Panc1 (cell line): ENCODE results near the gene SPA17. TPM values are rescaled to one million over a fixed set of nuclear protein-coding genes. Genes with fewer than 3 reads are reported as not detected.

ENCODE experiments used
- ATAC-seq: fragments of 200-7000 bp; cut with Tn5 transposase; 2 replicates; pipeline ENCODE4 v1.9.1; 2020; ENCODE audit warnings: mild to moderate bottlenecking, moderate library complexity
- BruUV-seq: library from RNA; stranded (reverse); fragments of 400-500 nt; replicated peaks from 2 replicates; lab custom pipeline; 2021; lab: Mats Ljungman, UMichigan
- CTCF ChIA-PET: fragments of 300-600 bp; sonication (Branson Sonifier 250); formaldehyde crosslinking; loops from one replicate; lab custom pipeline; 2022; ENCODE audit warnings: antibody characterized with exemption; lab: Charles Lee
- POLR2A ChIA-PET: fragments of 300-600 bp; sonication (Branson Sonifier 250); formaldehyde crosslinking; loops from one replicate; lab custom pipeline; 2022; ENCODE audit warnings: antibody characterized with exemption; lab: Charles Lee
- DNase-seq: peaks from one replicate; pipeline ENCODE4 v3.0.0-alpha.2; 2010; ENCODE audit warnings: low read depth, low spot score
- H3K27ac ChIP-seq: 2 replicates; pipeline ENCODE4 v1.5.1; 2011; ENCODE audit warnings: mild to moderate bottlenecking, low read length, inconsistent platforms
- H3K27me3 ChIP-seq: fragments of 200-500 bp; sonication (Bioruptor generic); 2 replicates; pipeline ENCODE4 v1.6.0; 2014; ENCODE audit warnings: low read length, inconsistent platforms; ENCODE audit not compliant: control insufficient read depth, insufficient read depth
- H3K36me3 ChIP-seq: fragments of 200-500 bp; sonication (Bioruptor generic); 2 replicates; pipeline ENCODE4 v1.5.1; 2014; ENCODE audit warnings: inconsistent platforms, mild to moderate bottlenecking, low read length, moderate library complexity; ENCODE audit not compliant: control insufficient read depth, insufficient read depth
- H3K4me1 ChIP-seq: 2 replicates; pipeline ENCODE4 v1.5.1; 2011; ENCODE audit warnings: inconsistent platforms, mild to moderate bottlenecking, low read length, moderate library complexity; ENCODE audit not compliant: control insufficient read depth, insufficient read depth
- H3K4me3 ChIP-seq, 2 experiments: 2 replicates each; pipeline ENCODE4 v1.5.1; 2011 to 2012; ENCODE audit warnings: low read depth in 2 of 2, low read length in 2 of 2, mild to moderate bottlenecking in 2 of 2, inconsistent platforms in 1 of 2, moderate library complexity in 1 of 2
- H3K9me3 ChIP-seq: fragments of 200-500 bp; sonication (Bioruptor generic); 2 replicates; pipeline ENCODE4 v1.5.1; 2014; ENCODE audit warnings: low read depth, mild to moderate bottlenecking, inconsistent platforms, low read length, moderate library complexity; ENCODE audit not compliant: control insufficient read depth, insufficient read depth
- POLR2AphosphoS5 ChIP-seq: IDR thresholded peaks from 2 replicates; pipeline ENCODE4 v1.6.1; 2012; ENCODE audit warnings: mild to moderate bottlenecking, low read depth, low read length, moderate library complexity
- REST ChIP-seq, 2 experiments: IDR thresholded peaks; 2 replicates each; pipeline ENCODE4 v1.6.1; 2011 to 2012; ENCODE audit warnings: low read depth in 2 of 2, control low read depth in 1 of 2, low read length in 1 of 2, mild to moderate bottlenecking in 1 of 2, moderate library complexity in 1 of 2; ENCODE audit not compliant: insufficient read depth in 1 of 2
- SIN3A ChIP-seq: IDR thresholded peaks from 2 replicates; pipeline ENCODE4 v1.6.1; 2012; ENCODE audit warnings: low read depth, mild to moderate bottlenecking, low read length, moderate library complexity, borderline replicate concordance; ENCODE audit not compliant: insufficient read depth
- TCF7L2 ChIP-seq: IDR thresholded peaks from 2 replicates; pipeline ENCODE4 v1.6.1; 2011; ENCODE audit warnings: mild to moderate bottlenecking, low read depth, low read length, inconsistent platforms
- in situ Hi-C: cut with HindIII; loops from 2 replicates; pipeline ENCODE4 v1.10.0; 2016; ENCODE audit warnings: low sequenced_read_pairs, low pct_unique_long_range_greater_than_20kb
- intact Hi-C: fragments of 100-400 bp; cut with micrococcal nuclease; formaldehyde crosslinking; loops from one replicate; pipeline ENCODE4 v1.10.0; 2022; ENCODE audit not compliant: unreplicated experiment
- total RNA-seq: library from RNA; stranded (reverse); gene quantifications from one replicate; pipeline ENCODE4 v1.2.1, GENCODE V29; 2021; ENCODE audit not compliant: unreplicated experiment
- TF ChIP-seq, protein P1 (sequence below): fragments of 450-650 bp; IDR thresholded peaks from 2 replicates; pipeline ENCODE4 v1.5.1; 2017; ENCODE audit warnings: mild to moderate bottlenecking

Gene SPA17
- total RNA-seq, 1 experiment from 2014 or later: 10.1 TPM

- BruUV-seq: no TSS peak
- Histone ChIP-seq H3K4me1 (peaks cover 13% of the 10 kb centered on the region), H3K27ac (peak overlapping the region; percentile 93), H3K4me3 (peak overlapping the region; percentile 67 to 75), H3K27me3 (no peaks in the 10 kb centered on the region), H3K36me3 (no peaks in the 10 kb centered on the region), H3K9me3 (no peaks in the 10 kb centered on the region)
- TF ChIP-seq SIN3A (no peak), POLR2AphosphoS5 (no peak), TCF7L2 (no peak), REST (IDR thresholded peaks at IDR 0.05; ENCODE audit: insufficient read depth in 1 of 2, low read depth in 2 of 2, low read length in 1 of 2) (no peak)
- TF ChIP-seq, protein P1, sequence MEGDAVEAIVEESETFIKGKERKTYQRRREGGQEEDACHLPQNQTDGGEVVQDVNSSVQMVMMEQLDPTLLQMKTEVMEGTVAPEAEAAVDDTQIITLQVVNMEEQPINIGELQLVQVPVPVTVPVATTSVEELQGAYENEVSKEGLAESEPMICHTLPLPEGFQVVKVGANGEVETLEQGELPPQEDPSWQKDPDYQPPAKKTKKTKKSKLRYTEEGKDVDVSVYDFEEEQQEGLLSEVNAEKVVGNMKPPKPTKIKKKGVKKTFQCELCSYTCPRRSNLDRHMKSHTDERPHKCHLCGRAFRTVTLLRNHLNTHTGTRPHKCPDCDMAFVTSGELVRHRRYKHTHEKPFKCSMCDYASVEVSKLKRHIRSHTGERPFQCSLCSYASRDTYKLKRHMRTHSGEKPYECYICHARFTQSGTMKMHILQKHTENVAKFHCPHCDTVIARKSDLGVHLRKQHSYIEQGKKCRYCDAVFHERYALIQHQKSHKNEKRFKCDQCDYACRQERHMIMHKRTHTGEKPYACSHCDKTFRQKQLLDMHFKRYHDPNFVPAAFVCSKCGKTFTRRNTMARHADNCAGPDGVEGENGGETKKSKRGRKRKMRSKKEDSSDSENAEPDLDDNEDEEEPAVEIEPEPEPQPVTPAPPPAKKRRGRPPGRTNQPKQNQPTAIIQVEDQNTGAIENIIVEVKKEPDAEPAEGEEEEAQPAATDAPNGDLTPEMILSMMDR: no peak
- intact Hi-C loops: no loop called here
- no peak for DNase-seq
- no peak for ATAC-seq
- CTCF ChIA-PET: interaction anchor here (0.5 to 1.3 kb wide), 2 partner anchors 119 to 126 kb away, joined by 3 to 4 read pairs; partner anchors contain the start of gene MSANTD2
- POLR2A ChIA-PET: interaction anchor here (0.9 kb wide), 1 partner anchor 65 kb away, joined by 3 read pairs; the partner anchor contains the start of gene NRGN
- in situ Hi-C loops: no loop called here
These were observed 867 bp downstream of the SPA17 start for GRCh38 chr11:124674571-124674970.

DNA sequence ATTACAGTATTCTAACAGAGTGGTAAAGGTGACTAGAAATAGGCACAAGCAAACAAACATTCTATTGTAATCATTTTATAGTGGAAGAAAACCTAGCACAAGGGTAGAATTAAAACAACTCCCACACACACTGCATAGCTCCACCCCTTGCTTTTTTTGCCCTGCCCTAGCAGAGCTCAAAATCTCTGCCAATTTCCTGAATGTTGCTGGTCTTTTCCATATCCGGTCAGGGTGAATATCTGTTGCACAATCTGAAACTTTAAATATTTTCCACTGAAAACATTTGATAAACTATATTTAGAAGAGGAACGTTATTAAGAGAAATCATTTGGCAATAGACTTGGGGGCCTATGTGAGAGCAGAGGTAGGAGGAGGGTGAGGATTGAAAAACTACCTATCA is 2.7 kb downstream of the SPA17 start:
- intact Hi-C loops: no loop called here
- Histone ChIP-seq H3K4me3 (no peak overlapping the region), H3K9me3 (no peaks in the 10 kb centered on the region; the same call in 1 of the 2 replicates), H3K27me3 (no peaks in the 10 kb centered on the region), H3K27ac (no peak overlapping the region), H3K4me1 (peaks cover 13% of the 10 kb centered on the region), H3K36me3 (no peaks in the 10 kb centered on the region)
- in situ Hi-C loops: no loop called here
- TF ChIP-seq TCF7L2 (no peak), REST (IDR thresholded peaks at IDR 0.05; ENCODE audit: insufficient read depth in 1 of 2, low read depth in 2 of 2, low read length in 1 of 2) (no peak), SIN3A (no peak), POLR2AphosphoS5 (no peak)
- TF ChIP-seq, protein P1: no peak
- no peak for ATAC-seq
- no peak for DNase-seq
- BruUV-seq: no TSS peak
- CTCF ChIA-PET: no interaction called here
- POLR2A ChIA-PET: no interaction called here
